ENCODE data around the gene IKZF1. TPM values are rescaled to one million over a fixed set of nuclear protein-coding genes. Genes with fewer than 3 reads are reported as not detected.

Gene IKZF1
- polyA plus RNA-seq, 1 experiment: not detected

- POLR2A ChIA-PET: no interaction called here
- TF ChIP-seq, protein P1, sequence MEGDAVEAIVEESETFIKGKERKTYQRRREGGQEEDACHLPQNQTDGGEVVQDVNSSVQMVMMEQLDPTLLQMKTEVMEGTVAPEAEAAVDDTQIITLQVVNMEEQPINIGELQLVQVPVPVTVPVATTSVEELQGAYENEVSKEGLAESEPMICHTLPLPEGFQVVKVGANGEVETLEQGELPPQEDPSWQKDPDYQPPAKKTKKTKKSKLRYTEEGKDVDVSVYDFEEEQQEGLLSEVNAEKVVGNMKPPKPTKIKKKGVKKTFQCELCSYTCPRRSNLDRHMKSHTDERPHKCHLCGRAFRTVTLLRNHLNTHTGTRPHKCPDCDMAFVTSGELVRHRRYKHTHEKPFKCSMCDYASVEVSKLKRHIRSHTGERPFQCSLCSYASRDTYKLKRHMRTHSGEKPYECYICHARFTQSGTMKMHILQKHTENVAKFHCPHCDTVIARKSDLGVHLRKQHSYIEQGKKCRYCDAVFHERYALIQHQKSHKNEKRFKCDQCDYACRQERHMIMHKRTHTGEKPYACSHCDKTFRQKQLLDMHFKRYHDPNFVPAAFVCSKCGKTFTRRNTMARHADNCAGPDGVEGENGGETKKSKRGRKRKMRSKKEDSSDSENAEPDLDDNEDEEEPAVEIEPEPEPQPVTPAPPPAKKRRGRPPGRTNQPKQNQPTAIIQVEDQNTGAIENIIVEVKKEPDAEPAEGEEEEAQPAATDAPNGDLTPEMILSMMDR (IDR thresholded peaks at IDR 0.05; ENCODE audit: insufficient read depth, low read depth, low read length): 0 out of 2 replicates have a peak, but pooled peaks have one; percentile 11
- Histone ChIP-seq H3K36me3 (ENCODE audit: control insufficient read depth, insufficient read depth, low read length) (no peaks in the 10 kb centered on the region), H3K4me3 (ENCODE audit: low read depth, low read length) (no peak overlapping the region), H3K27me3 (ENCODE audit: control insufficient read depth, insufficient read depth, low read length) (peaks cover 7% of the 10 kb centered on the region)
- no peak for DNase-seq (ENCODE audit: low read depth)
- CTCF ChIA-PET: interaction anchor here (0.9 kb wide), 1 partner anchor 14 kb away, joined by 3 read pairs; no protein-coding TSS in a partner anchor
Observed at GRCh38 chr7:50404392-50404791, 99.9 kb downstream of the IKZF1 start.

- no peak for DNase-seq (ENCODE audit: low read depth)
- TF ChIP-seq, protein P1 (IDR thresholded peaks at IDR 0.05; ENCODE audit: insufficient read depth, low read depth, low read length): no peak
- Histone ChIP-seq H3K36me3 (ENCODE audit: control insufficient read depth, insufficient read depth, low read length) (no peaks in the 10 kb centered on the region), H3K27me3 (ENCODE audit: control insufficient read depth, insufficient read depth, low read length) (peaks cover 6% of the 10 kb centered on the region), H3K4me3 (ENCODE audit: low read depth, low read length) (no peak overlapping the region)
- CTCF ChIA-PET: interaction anchor here (1.3 kb wide), 1 partner anchor 13 kb away, joined by 5 read pairs; no protein-coding TSS in a partner anchor
- POLR2A ChIA-PET: no interaction called here
Observed at GRCh38 chr7:50405221-50405620, 100.7 kb downstream of the IKZF1 start.

GRCh38 chr7:50406935-50407334 lies 102.4 kb downstream of the IKZF1 start:
- TF ChIP-seq, protein P1 (IDR thresholded peaks at IDR 0.05; ENCODE audit: insufficient read depth, low read depth, low read length): no peak
- no peak overlapping the region for H3K4me3 ChIP-seq (ENCODE audit: low read depth, low read length)
- H3K36me3 ChIP-seq (ENCODE audit: control insufficient read depth, insufficient read depth, low read length): no peaks in the 10 kb centered on the region
- DNase-seq (ENCODE audit: low read depth): no peak
- POLR2A ChIA-PET: no interaction called here
- H3K27me3 ChIP-seq (ENCODE audit: control insufficient read depth, insufficient read depth, low read length): peaks cover 1% of the 10 kb centered on the region; the same call in 1 of the 2 replicates
- CTCF ChIA-PET: interaction anchor here (1.7 to 1.8 kb wide), 2 partner anchors 9 to 11 kb away, joined by 4 to 7 read pairs; no protein-coding TSS in a partner anchor

GRCh38 chr7:50409856-50410745 lies 105.6 kb downstream of the IKZF1 start:
- POLR2A ChIA-PET: no interaction called here
- H3K27me3 ChIP-seq (ENCODE audit: control insufficient read depth, insufficient read depth, low read length): peaks cover 1% of the 10 kb centered on the region; the same call in 1 of the 2 replicates
- no peaks in the 10 kb centered on the region for H3K36me3 ChIP-seq (ENCODE audit: control insufficient read depth, insufficient read depth, low read length)
- DNase-seq (ENCODE audit: low read depth): no peak
- CTCF ChIA-PET: no interaction called here
- no peak overlapping the region for H3K4me3 ChIP-seq (ENCODE audit: low read depth, low read length)
- TF ChIP-seq, protein P1 (IDR thresholded peaks at IDR 0.05; ENCODE audit: insufficient read depth, low read depth, low read length): no peak

- H3K4me3 ChIP-seq (ENCODE audit: low read depth, low read length): no peak overlapping the region
- TF ChIP-seq, protein P1 (IDR thresholded peaks at IDR 0.05; ENCODE audit: insufficient read depth, low read depth, low read length): no peak
- H3K27me3 ChIP-seq (ENCODE audit: control insufficient read depth, insufficient read depth, low read length): peaks cover 4% of the 10 kb centered on the region
- CTCF ChIA-PET: interaction anchor here (0.9 kb wide), 1 partner anchor 57 kb away, joined by 3 read pairs; no protein-coding TSS in a partner anchor
- no peaks in the 10 kb centered on the region for H3K36me3 ChIP-seq (ENCODE audit: control insufficient read depth, insufficient read depth, low read length)
- POLR2A ChIA-PET: no interaction called here
- no peak for DNase-seq (ENCODE audit: low read depth)
Observed at GRCh38 chr7:50411332-50411731, 106.8 kb downstream of the IKZF1 start.
